Fibroblast of skin of left biceps (primary cell): ENCODE data around the gene PSME2.

Experiments
- DNase-seq, 2 experiments: peaks; one replicate each; pipeline ENCODE4 v3.0.0-alpha.2; 2013; ENCODE audit warnings: low read depth in 2 of 2

The PSME2 gene

GRCh38 chr14:24146453-24146977 is at the start of gene PSME2:
Gene PSME2, minus strand, starts transcription at chr14:24146610. Its CDS starts 29 bp downstream, at chr14:24146581.
- peak; percentile 87 to 91 for DNase-seq

DNA sequence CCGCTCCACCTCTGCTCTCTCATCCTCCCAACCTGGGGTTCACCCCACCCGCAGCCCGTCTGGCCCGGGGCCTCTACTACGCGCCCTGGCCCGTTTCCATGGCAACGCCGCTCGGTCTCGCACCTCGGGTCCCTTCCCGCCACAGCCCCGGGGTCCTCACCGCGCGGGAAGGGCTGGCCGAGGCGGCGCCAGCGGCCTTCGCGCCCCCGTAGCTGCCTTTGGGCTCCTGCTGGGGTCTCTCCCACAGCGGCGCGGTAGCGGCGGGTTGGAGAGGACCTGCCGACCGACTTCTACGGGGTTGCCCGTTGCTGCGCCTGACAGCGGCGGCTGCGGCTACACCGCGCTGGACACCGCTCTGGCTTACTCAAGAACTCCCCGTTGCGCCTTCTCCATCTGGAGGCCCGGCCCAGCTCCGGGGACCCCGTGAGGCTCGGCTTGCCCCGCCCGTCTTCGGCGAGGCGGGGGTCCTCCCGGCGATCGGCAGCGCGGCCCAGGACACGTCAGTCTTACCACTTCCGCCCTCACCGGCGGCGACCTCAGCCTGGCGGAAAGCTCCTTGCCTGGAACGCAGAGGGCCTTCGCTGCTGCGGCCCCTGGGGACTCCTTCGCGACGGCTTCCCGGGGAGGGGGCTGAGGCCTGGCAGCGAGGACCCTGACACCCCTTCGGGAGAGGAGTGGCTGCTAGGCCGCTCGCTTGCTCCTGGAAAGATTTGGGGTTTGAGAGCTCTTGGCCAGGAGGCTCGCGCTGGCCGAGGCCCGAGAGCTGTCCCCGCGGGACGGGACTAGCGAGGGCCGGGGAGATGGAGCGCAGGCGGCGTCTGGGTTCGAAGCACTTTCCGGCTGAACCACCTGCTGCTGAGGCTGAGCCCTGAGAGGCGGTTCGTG is 49.0 kb upstream of the PSME2 start, which contains the start of gene TM9SF1:
TSS of gene TM9SF1 (minus strand) at position 256 of the 885 bp plus-strand sequence. CDS start 422 bp downstream, outside the sequence.
- DNase-seq: peak; percentile 51 to 60

DNA sequence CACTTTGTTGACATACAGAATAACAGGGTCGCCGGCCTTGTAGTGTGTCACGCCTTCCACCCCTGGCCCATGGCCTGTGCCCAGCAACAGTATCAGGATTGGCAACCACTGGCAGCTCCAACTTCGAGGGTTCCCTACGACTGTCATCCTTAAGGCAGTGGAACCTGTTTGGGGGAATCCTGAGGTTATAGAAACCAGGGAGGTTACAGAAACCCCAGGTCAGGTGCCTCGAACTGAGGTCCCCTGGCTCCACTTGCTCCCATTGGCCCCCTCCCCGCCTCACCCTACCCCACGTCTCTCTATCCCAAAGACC is 48.4 kb upstream of the PSME2 start:
- no peak for DNase-seq

GRCh38 chr14:24194186-24194872 is 47.9 kb upstream of the PSME2 start:
- no peak for DNase-seq

- no peak for DNase-seq
These were observed 46.5 kb upstream of the PSME2 start for GRCh38 chr14:24192933-24193332.

DNA sequence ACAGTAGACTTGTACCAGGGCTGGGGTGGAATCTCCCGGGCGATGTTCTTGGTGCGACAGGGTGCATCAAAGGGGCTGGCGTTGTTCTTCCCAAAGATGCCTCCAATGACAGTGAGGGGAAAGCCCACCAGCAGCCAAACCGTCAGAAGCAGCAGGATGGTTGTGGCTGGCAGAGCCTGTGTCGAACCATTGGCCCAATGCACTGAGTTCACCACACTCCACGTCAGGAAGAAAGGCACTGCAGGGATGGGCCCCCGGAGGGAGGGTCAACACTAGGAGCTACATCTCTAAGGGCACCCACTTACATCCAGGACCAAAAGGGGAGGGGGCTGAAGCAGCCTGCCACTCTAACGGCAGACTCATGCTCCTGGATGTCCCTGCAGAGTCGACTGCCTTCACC is 44.0 kb upstream of the PSME2 start:
- no peak for DNase-seq

GRCh38 chr14:24189460-24189859 is 43.0 kb upstream of the PSME2 start:
- no peak for DNase-seq

GRCh38 chr14:24189059-24189375 is 42.6 kb upstream of the PSME2 start:
- DNase-seq: no peak

- DNase-seq: peak; percentile 93
These were observed 42.0 kb upstream of the PSME2 start, which contains the start of gene IPO4 for GRCh38 chr14:24188251-24189058. Gene IPO4, minus strand, starts transcription at chr14:24188816. Its CDS starts 29 bp downstream, at chr14:24188787.

GRCh38 chr14:24187539-24187915 is 41.1 kb upstream of the PSME2 start:
- DNase-seq: no peak

DNA sequence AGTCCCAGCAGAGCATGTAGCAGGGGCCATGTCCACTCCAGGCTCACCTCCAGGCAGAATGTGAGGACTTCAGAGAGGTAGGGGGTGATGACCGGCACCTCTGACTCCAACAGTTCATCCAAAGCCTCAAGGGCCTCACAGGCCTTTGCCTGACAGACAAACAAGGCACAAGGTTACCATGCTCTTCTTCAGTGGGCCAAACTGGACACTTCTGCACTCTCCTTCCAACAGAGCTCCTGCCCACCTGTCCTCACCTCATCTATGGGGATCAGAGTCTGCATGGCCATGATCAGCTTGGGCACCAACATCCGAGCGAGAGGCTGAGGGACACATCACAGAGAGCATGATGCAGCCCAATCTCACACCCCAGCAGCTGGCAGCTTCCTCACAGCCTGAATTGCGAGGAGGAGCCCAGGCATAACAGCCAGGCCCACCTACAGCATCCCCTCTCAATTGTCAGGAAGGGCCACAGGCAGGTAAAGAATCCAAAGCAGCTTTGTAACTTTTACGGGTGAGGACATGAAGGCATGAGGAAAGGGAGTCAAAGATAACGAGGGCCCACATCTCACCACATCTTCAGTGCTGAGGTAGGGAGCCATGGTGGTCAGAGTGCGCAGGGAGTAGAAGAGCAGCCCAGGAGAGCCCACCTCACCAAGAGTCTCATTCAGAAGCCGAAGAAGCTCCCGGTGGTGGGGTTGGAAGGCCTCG is 40.6 kb upstream of the PSME2 start:
- DNase-seq: no peak

- no peak for DNase-seq
These were observed 39.3 kb upstream of the PSME2 start for GRCh38 chr14:24185741-24186140.

- DNase-seq: no peak
These were observed 38.6 kb upstream of the PSME2 start for GRCh38 chr14:24185026-24185425.

DNA sequence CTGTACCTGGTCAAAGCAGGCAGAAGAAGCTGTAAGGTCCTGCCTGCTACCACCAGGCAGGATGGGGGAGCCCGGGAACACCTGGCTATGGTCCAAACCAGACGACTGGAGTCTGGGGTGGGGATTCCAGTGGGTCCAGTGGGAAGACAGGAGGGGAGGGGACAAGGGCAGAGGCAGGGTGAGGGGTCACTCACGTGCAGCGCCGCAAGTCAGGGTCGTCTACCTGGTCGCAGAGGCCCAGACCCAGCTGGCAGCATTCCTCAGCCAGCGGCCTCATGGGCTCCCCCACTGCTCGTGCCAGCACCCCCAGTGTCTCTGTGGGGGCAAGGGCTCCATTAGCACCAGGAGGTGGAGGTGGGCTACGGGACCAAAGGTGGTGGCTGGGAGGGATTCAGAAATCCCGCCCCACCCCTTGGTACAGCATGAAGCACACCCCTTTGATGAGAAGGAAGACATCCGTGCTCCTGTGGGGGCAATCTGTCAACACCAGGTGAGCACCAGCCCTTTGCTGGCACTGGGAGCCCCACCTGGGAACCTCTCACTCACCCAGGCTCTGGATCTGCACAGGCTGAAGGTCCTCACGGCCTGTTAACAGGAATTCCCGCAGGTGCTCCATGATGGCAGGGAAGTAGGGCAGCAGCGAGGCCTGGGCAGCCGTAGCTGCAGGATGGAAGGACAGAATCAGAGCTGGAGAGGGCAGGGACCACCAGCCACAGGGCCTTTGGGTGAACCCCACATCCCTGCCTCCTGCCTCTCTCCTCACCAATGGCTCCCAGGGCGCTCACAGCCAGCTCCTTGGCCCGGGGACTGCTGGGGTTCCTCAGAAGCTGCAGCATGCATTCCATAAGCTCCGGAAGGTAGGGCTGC is 37.9 kb upstream of the PSME2 start:
- no peak for DNase-seq

GRCh38 chr14:24183014-24183481 is 36.6 kb upstream of the PSME2 start:
- DNase-seq: no peak

GRCh38 chr14:24182110-24182882 is 35.9 kb upstream of the PSME2 start:
- no peak for DNase-seq

DNA sequence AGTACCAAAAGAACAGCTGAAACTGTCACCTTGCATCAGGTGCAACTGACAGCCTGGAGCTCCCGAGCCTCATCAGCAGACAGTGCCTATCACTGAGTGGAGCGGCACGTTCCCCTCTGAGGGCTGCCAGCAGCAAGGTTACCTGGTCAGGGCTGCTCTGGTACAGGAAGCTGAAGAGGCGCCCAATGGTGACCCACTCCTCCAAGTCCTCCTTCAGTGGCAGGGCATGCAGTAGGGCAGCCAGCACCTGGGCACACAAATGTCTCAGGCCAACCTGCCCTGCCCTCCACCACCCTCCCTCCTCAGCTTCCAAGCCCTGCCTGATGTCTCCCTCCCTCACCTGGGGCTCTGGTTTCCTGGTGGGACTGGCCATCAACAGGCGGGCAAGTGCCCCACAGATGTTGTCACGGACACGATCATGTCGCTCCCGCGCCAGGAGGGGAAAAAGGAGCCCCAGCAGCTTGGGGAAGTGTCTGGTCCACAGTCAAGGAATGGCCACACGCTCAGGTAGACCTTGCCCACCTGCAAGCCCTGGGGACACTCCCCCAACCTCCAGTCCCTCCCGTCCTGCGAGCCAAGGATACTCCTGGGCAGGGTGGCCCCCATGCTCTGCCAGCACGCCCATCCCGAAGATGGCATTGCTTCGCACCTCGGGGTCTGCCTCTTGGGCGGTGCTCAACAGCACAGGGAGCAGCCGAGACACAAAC is 35.1 kb upstream of the PSME2 start:
- no peak for DNase-seq

DNA sequence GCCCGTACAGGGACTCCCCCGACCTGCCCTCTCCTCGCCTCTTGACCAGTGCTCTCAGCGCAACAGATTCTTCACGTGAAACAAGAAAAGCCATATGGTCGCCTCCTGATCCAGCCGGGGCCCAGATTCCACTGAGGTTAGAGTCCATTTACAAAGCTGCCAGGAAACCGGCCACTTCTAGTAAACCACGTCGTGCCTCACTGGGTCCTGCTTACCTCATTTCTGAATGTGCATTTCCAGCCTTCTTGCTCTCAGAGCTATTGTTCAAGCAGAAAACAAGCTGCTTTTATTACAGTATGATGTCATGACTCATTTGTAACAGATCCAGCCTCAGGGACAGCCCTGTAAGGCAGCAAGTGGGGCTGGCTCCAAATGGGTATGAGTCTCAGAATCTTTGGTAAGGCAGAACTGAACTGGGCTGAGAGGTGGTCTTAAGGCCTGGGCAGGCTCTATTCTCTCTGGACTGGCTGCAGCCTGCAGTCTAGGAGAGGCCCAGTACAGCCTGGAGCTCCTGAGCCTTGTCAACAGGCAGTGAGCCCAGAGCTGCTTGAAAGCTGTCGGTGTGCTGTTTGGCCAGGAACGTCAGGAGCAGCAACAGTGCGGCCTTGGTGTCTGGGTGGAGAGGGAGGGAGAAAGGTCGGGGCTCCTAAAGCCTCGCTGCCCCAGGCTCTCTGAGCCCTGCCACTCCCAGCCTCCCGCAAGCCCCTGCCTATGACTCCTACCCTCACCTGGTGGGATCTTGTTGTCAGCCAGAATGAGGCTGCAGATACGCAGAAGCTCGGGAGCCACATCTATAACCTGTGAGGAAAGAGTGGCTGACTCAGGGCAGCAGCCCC is 33.8 kb upstream of the PSME2 start:
- DNase-seq: no peak
